PC-9 (cell line): ENCODE data around the gene ABL1.

Source experiments
- EZH2 ChIP-seq: fragments of 200-600 bp; sonication (generic); IDR thresholded peaks from 2 replicates; pipeline ENCODE4 v1.8.0; 2017; ENCODE audit warnings: antibody characterized with exemption, low read depth
- TF ChIP-seq, protein P1 (sequence below): fragments of 200-600 bp; sonication (generic); conservative IDR thresholded peaks from 2 replicates; pipeline ENCODE4 v1.6.1; 2017; ENCODE audit warnings: mixed run types, antibody characterized with exemption, mild to moderate bottlenecking, moderate library complexity

DNA sequence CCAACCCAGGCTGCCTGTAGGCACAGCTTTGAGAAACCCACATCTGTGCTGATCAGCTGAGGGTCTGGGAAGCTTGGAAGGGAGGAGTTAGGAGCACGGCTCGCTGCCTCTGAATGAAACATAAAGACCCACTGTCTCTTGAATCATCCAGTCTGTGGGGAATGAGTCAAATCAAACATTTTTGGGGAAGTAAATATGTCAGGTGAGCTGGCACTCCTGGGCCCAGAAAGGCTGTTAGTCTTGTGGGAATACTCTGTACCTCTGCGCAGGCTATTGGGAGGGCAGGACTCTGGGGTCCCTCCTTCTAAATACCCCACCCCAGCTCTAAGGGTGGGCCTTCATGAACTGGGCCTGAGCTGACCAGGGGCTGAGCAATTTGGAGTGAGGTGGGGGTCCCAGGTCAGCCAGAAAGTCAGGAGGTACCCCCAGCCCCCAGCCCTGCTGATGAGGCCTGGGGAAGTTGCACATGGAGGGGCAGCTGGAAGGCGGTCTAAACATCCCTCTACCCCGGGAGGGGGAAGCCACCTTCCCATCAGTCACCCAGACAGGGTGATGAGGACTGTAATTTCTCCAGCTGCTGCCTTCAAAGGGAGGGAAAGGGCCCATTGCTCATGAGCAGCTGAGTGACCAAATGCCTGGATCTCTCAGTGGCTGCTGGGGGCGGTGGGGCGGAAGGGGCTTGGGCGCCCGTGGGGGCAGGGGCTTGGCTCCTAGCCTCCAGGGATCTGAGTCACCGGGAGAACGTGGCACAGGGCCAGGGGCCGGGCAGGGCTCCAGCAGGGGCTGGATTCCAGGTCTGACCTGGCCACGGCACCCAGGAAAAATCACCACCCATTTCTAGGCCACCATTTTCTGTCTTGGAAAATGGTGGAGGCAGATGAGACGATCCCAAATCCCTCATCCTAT is 93.2 kb downstream of the ABL1 start:
- no peak for TF ChIP-seq EZH2
- TF ChIP-seq, protein P1, sequence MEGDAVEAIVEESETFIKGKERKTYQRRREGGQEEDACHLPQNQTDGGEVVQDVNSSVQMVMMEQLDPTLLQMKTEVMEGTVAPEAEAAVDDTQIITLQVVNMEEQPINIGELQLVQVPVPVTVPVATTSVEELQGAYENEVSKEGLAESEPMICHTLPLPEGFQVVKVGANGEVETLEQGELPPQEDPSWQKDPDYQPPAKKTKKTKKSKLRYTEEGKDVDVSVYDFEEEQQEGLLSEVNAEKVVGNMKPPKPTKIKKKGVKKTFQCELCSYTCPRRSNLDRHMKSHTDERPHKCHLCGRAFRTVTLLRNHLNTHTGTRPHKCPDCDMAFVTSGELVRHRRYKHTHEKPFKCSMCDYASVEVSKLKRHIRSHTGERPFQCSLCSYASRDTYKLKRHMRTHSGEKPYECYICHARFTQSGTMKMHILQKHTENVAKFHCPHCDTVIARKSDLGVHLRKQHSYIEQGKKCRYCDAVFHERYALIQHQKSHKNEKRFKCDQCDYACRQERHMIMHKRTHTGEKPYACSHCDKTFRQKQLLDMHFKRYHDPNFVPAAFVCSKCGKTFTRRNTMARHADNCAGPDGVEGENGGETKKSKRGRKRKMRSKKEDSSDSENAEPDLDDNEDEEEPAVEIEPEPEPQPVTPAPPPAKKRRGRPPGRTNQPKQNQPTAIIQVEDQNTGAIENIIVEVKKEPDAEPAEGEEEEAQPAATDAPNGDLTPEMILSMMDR = no peak
